GM21576 (cell line): ENCODE measurements around the gene LRRC9.
A peak's percentile ranks its signal among the peaks of the same experiment; 100 is the strongest.
"Not testable (repeated sequence)": the region's sequence is repeated elsewhere in the genome, so short reads cannot be mapped to it uniquely, and the experiment has no call there.

Experiments used
- ATAC-seq: cut with Tn5 transposase; IDR thresholded peaks from one replicate; pipeline ENCODE4 v1.9.1; 2021; ENCODE audit warnings: mild to moderate bottlenecking, moderate library complexity; ENCODE audit not compliant: unreplicated experiment

The LRRC9 gene

GRCh38 chr14:60058087-60058486 lies 138.1 kb downstream of the LRRC9 start:
- ATAC-seq, result no peak

GRCh38 chr14:60061371-60061770 lies 141.4 kb downstream of the LRRC9 start:
- ATAC-seq, result no peak

- no peak for ATAC-seq
Observed at GRCh38 chr14:60064491-60065072, 144.6 kb downstream of the LRRC9 start.

- ATAC-seq, result no peak
Observed at GRCh38 chr14:60067882-60068281, 147.9 kb downstream of the LRRC9 start.

- no peak for ATAC-seq
Observed at GRCh38 chr14:60079723-60080122, 159.8 kb downstream of the LRRC9 start.

- ATAC-seq, result no peak
Observed at GRCh38 chr14:60085085-60085484, 165.1 kb downstream of the LRRC9 start.

GRCh38 chr14:60085693-60086092 lies 165.7 kb downstream of the LRRC9 start:
- no peak for ATAC-seq

- no peak for ATAC-seq
Observed at GRCh38 chr14:60087668-60088067, 167.7 kb downstream of the LRRC9 start.

- no peak for ATAC-seq
Observed at GRCh38 chr14:60089221-60089620, 169.3 kb downstream of the LRRC9 start.

- no peak for ATAC-seq
Observed at GRCh38 chr14:60090864-60091519, 171.0 kb downstream of the LRRC9 start.

- peak; percentile 94 for ATAC-seq
Observed at GRCh38 chr14:60091550-60092525, 171.9 kb downstream of the LRRC9 start, which contains the start of gene PCNX4. TSS of gene PCNX4 (plus strand) at chr14:60091923. CDS start at chr14:60107639, 15,716 bp downstream.

- ATAC-seq, result no peak
Observed at GRCh38 chr14:60092526-60092920, 172.6 kb downstream of the LRRC9 start.

- no peak for ATAC-seq
Observed at GRCh38 chr14:60093080-60093479, 173.1 kb downstream of the LRRC9 start.

GRCh38 chr14:60093606-60094005 lies 173.7 kb downstream of the LRRC9 start:
- no peak for ATAC-seq

- ATAC-seq, result no peak
Observed at GRCh38 chr14:60094306-60094897, 174.5 kb downstream of the LRRC9 start.

GRCh38 chr14:60095231-60095630 lies 175.3 kb downstream of the LRRC9 start:
- ATAC-seq, result no peak

- no peak for ATAC-seq
Observed at GRCh38 chr14:60095781-60096450, 176.0 kb downstream of the LRRC9 start.

GRCh38 chr14:60097974-60098373 lies 178.0 kb downstream of the LRRC9 start:
- ATAC-seq, result no peak

- not testable (repeated sequence) for ATAC-seq
Observed at GRCh38 chr14:60099855-60100254, 179.9 kb downstream of the LRRC9 start.

- ATAC-seq, result no peak
Observed at GRCh38 chr14:60101786-60102185, 181.8 kb downstream of the LRRC9 start.

- no peak for ATAC-seq
Observed at GRCh38 chr14:60102389-60102788, 182.4 kb downstream of the LRRC9 start.
